Measurements from ENCODE around the gene TASP1.
"Not testable (repeated sequence)": the region's sequence is repeated elsewhere in the genome, so short reads cannot be mapped to it uniquely, and the experiment has no call there.

DNA sequence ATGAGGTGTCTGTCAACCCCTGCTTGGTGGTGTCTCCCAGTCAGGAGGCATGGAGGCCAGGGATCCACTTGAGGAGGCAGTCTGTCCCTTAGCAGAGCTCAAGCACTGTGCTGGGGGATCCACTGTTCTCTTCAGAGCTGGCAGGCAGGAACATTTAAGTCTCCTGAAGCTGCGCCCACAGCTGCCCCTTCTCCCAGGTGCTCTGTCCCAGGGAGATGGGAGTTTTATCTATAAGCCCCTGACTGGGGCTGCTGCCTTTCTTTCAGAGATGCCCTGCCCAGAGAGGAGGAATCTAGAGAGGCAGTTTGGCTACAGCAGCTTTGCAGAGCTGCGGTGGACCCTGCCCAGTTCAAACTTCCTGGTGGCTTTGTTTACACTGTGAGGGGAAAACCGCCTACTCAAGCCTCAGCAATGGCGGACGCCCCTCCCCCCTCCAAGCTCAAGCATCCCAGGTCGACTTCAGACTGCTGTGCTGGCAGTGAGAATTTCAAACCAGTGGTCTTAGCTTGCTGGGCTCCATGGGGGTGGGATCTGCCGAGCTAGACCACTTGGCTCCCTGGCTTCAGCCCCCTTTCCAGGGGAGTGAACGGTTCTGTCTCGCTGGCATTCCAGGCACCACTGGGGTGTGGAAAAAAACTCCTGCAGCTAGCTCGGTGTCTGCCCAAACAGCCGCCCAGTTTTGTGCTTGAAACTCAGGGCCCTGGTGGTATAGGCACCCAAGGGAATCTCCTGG lies 258.1 kb downstream of the TASP1 start:
- TF ChIP-seq ZNF274 (IDR thresholded peaks at IDR 0.05; ENCODE audit: low read depth, low read length); SUZ12 (IDR thresholded peaks at IDR 0.05; ENCODE audit: extremely low read depth, insufficient read depth, insufficient read length); YY1 (IDR thresholded peaks at IDR 0.05; ENCODE audit: insufficient read depth, insufficient read length): not testable (repeated sequence)

Data from NT2/D1 (cell line).